Erythroblast (primary cell): Measurements from ENCODE around the gene GPR18.

Experiments
- GATA1 ChIP-seq: IDR thresholded peaks from 2 replicates; pipeline ENCODE4 v1.6.1; 2011; ENCODE audit warnings: low read depth, mild to moderate bottlenecking, control low read depth, low read length, moderate library complexity
- POLR2A ChIP-seq: IDR thresholded peaks from 2 replicates; pipeline ENCODE4 v1.6.1; 2011; ENCODE audit warnings: mild to moderate bottlenecking, low read length

DNA sequence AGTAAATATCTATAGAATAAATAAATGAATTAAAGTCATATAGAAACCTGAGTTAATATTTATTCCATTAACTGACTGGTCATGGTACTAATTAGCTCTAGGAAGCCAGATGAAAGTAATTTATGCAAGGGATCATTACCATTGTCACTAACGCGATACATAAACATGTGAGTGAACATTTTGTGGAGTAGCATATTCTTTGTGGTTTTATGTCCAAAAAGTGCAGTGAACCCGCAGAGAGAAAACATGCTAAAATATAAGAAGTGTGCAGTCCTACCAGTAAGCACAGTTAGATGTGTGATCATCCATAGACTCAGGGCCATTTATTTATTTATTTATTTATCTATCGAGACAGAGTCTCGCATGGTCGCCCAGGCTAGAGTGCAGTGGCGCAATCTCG, 47.4 kb upstream of the GPR18 start:
- TF ChIP-seq POLR2A: no peak
- TF ChIP-seq GATA1: no peak
